Lower leg skin (tissue), 3 donors: ENCODE results near the gene MAGEB1.

Experiments
- POLR2A ChIP-seq, 2 donors: fragments of 450-650 bp; IDR thresholded peaks; one replicate each; pipeline ENCODE4 v1.6.1; 2016 to 2017; ENCODE audit warnings: antibody characterized with exemption in 2 of 2, mild to moderate bottlenecking in 1 of 2, moderate library complexity in 1 of 2
- TF ChIP-seq, protein P1 (sequence below), 3 donors: fragments of 450-650 bp; IDR thresholded peaks; one replicate each; pipeline ENCODE4 v1.5.1; 2016; ENCODE audit warnings: antibody characterized with exemption in 3 of 3, mild to moderate bottlenecking in 3 of 3, moderate library complexity in 2 of 3

GRCh38 chrX:30275498-30275897 lies 28.6 kb downstream of the MAGEB1 start:
- TF ChIP-seq, protein P1, sequence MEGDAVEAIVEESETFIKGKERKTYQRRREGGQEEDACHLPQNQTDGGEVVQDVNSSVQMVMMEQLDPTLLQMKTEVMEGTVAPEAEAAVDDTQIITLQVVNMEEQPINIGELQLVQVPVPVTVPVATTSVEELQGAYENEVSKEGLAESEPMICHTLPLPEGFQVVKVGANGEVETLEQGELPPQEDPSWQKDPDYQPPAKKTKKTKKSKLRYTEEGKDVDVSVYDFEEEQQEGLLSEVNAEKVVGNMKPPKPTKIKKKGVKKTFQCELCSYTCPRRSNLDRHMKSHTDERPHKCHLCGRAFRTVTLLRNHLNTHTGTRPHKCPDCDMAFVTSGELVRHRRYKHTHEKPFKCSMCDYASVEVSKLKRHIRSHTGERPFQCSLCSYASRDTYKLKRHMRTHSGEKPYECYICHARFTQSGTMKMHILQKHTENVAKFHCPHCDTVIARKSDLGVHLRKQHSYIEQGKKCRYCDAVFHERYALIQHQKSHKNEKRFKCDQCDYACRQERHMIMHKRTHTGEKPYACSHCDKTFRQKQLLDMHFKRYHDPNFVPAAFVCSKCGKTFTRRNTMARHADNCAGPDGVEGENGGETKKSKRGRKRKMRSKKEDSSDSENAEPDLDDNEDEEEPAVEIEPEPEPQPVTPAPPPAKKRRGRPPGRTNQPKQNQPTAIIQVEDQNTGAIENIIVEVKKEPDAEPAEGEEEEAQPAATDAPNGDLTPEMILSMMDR (IDR thresholded peaks at IDR 0.05), result no peak
- TF ChIP-seq POLR2A (IDR thresholded peaks at IDR 0.05), result no peak
